ENCODE results near the gene CRHR1. TPM values are rescaled to one million over a fixed set of nuclear protein-coding genes. Genes with fewer than 3 reads are reported as not detected.

The CRHR1 gene
- total and polyA plus RNA-seq, 2 of the 4 experiments (the other 2 are of a cell fraction): not detected

GRCh38 chr17:45758544-45758943, 25.6 kb upstream of the CRHR1 start:
- no peaks in the 10 kb centered on the region for H3K79me1 ChIP-seq (ENCODE audit: low read depth in 1 of 2, low read length in 2 of 2)
- no peak overlapping the region for H2BK15ac ChIP-seq (ENCODE audit: low read depth, low read length)

More at GRCh38 chr17:45758544-45758943, 25.6 kb upstream of the CRHR1 start:
- H3K56ac ChIP-seq (ENCODE audit: extremely low read depth, insufficient read depth, low read length): no peak overlapping the region
- no peak overlapping the region for H2AFZ ChIP-seq (replicated peaks; ENCODE audit: low read length, poor library complexity)
- no peaks in the 10 kb centered on the region for H4K20me1 ChIP-seq (ENCODE audit: insufficient read depth, low read length)
- TF ChIP-seq RFX5 (IDR thresholded peaks at IDR 0.05; ENCODE audit: low read depth, low read length) (no peak), NFE2L2 (IDR thresholded peaks at IDR 0.05; ENCODE audit: low read depth, low read length) (no peak), MXI1 (IDR thresholded peaks at IDR 0.05; ENCODE audit: borderline replicate concordance, low read depth, low read length) (no peak), RCOR1 (IDR thresholded peaks at IDR 0.05; ENCODE audit: insufficient replicate concordance, low read length) (no peak), MAFK (IDR thresholded peaks at IDR 0.05; ENCODE audit: low read depth, low read length) (no peak), FOS (IDR thresholded peaks at IDR 0.05; ENCODE audit: low read depth, low read length) (no peak), BHLHE40 (IDR thresholded peaks at IDR 0.05; ENCODE audit: low read depth, low read length) (no peak), POLR2A (IDR thresholded peaks at IDR 0.05; ENCODE audit: low read depth, low read length) (no peak), SMC3 (IDR thresholded peaks at IDR 0.05; ENCODE audit: low read depth, low read length) (no peak), RAD21 (IDR thresholded peaks at IDR 0.05; ENCODE audit: low read length) (no peak), MAZ (IDR thresholded peaks at IDR 0.05; ENCODE audit: borderline replicate concordance, low read depth, low read length) (no peak), CEBPB (IDR thresholded peaks at IDR 0.05; ENCODE audit: low read depth, low read length) (no peak)
- TF ChIP-seq, protein P1, sequence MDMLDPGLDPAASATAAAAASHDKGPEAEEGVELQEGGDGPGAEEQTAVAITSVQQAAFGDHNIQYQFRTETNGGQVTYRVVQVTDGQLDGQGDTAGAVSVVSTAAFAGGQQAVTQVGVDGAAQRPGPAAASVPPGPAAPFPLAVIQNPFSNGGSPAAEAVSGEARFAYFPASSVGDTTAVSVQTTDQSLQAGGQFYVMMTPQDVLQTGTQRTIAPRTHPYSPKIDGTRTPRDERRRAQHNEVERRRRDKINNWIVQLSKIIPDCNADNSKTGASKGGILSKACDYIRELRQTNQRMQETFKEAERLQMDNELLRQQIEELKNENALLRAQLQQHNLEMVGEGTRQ (IDR thresholded peaks at IDR 0.05; ENCODE audit: low read depth, low read length): no peak
- TF ChIP-seq, protein P2, sequence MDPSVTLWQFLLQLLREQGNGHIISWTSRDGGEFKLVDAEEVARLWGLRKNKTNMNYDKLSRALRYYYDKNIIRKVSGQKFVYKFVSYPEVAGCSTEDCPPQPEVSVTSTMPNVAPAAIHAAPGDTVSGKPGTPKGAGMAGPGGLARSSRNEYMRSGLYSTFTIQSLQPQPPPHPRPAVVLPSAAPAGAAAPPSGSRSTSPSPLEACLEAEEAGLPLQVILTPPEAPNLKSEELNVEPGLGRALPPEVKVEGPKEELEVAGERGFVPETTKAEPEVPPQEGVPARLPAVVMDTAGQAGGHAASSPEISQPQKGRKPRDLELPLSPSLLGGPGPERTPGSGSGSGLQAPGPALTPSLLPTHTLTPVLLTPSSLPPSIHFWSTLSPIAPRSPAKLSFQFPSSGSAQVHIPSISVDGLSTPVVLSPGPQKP (IDR thresholded peaks at IDR 0.05; ENCODE audit: borderline replicate concordance, low read depth, low read length): no peak
- TF ChIP-seq, protein P3, sequence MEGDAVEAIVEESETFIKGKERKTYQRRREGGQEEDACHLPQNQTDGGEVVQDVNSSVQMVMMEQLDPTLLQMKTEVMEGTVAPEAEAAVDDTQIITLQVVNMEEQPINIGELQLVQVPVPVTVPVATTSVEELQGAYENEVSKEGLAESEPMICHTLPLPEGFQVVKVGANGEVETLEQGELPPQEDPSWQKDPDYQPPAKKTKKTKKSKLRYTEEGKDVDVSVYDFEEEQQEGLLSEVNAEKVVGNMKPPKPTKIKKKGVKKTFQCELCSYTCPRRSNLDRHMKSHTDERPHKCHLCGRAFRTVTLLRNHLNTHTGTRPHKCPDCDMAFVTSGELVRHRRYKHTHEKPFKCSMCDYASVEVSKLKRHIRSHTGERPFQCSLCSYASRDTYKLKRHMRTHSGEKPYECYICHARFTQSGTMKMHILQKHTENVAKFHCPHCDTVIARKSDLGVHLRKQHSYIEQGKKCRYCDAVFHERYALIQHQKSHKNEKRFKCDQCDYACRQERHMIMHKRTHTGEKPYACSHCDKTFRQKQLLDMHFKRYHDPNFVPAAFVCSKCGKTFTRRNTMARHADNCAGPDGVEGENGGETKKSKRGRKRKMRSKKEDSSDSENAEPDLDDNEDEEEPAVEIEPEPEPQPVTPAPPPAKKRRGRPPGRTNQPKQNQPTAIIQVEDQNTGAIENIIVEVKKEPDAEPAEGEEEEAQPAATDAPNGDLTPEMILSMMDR (conservative IDR thresholded peaks at IDR 0.05; ENCODE audit: low read depth, low read length): no peak
- H4K5ac ChIP-seq (ENCODE audit: low read depth, low read length): no peak overlapping the region
- no peaks in the 10 kb centered on the region for H3K36me3 ChIP-seq (ENCODE audit: control insufficient read depth, insufficient read depth, low read length)
- no peak overlapping the region for H3K4ac ChIP-seq (ENCODE audit: low read depth, low read length)
- no peak overlapping the region for H3K23ac ChIP-seq (ENCODE audit: low read depth, low read length)
- H3K4me3 ChIP-seq (ENCODE audit: insufficient read depth, low read depth, low read length): no peak overlapping the region
- no peak overlapping the region for H3K18ac ChIP-seq (ENCODE audit: low read depth, low read length)
- BruUV-seq (replicated peaks): no TSS peak
- no peak overlapping the region for H2BK120ac ChIP-seq (ENCODE audit: low read depth, low read length)
- no peak overlapping the region for H3K14ac ChIP-seq (replicated peaks; ENCODE audit: low read depth, low read length)
- no peak overlapping the region for H4K8ac ChIP-seq (ENCODE audit: low read depth in 2 of 2, low read length in 2 of 2)
- dilution Hi-C loops (cut with HindIII; ENCODE audit: low sequenced_read_pairs, unreplicated experiment): no loop called here
- no peak overlapping the region for H3K27ac ChIP-seq (ENCODE audit: insufficient read depth, low read length)
- no peaks in the 10 kb centered on the region for H3K9me1 ChIP-seq (ENCODE audit: insufficient read depth, low read length)
- no peak overlapping the region for H3K9ac ChIP-seq (ENCODE audit: low read depth, low read length)
- WGBS, 2 experiments (ENCODE audit: extremely low coverage in 2 of 2, insufficient read length in 1 of 2): no CpG with 5 or more reads among the region's 1 CpG
- peaks cover 14% of the 10 kb centered on the region for H3K27me3 ChIP-seq (ENCODE audit: control insufficient read depth, insufficient read depth, low read length)
- POLR2A ChIA-PET (ENCODE audit: unreplicated experiment): no interaction called here
- in situ Hi-C loops (cut with MboI; ENCODE audit: low sequenced_read_pairs): no loop called here
- H2AK9ac ChIP-seq (replicated peaks; ENCODE audit: low read depth, low read length, poor library complexity): no peak overlapping the region
- no peak overlapping the region for H4K91ac ChIP-seq (ENCODE audit: insufficient read depth, low read depth, low read length)
- CTCF ChIA-PET: no interaction called here
- no peaks in the 10 kb centered on the region for H3K4me1 ChIP-seq (ENCODE audit: control insufficient read depth, insufficient read depth, low read length)
- intact Hi-C loops (cut with micrococcal nuclease): loop anchor here (2.0 kb wide), 1 partner anchor 30 kb away; no protein-coding TSS in a partner anchor
- DNase-seq (no peak), ATAC-seq (ENCODE audit: low read depth) (no peak)
- H3K9me3 ChIP-seq (ENCODE audit: control insufficient read depth, insufficient read depth, low read length): no peaks in the 10 kb centered on the region
- no peak overlapping the region for H2BK5ac ChIP-seq (ENCODE audit: low read depth, low read length, poor library complexity, severe bottlenecking)
- no peak overlapping the region for H2BK20ac ChIP-seq (ENCODE audit: low read depth, low read length)
- no peak overlapping the region for H3K4me2 ChIP-seq (ENCODE audit: low read depth, low read length)
- H2AK5ac ChIP-seq (ENCODE audit: low read depth, low read length): no peak overlapping the region
